Measurements from ENCODE around the gene MPPED2. TPM values are rescaled to one million over a fixed set of nuclear protein-coding genes. Genes with fewer than 3 reads are reported as not detected.

The MPPED2 gene
- polyA plus RNA-seq, 1 donor (not counting 4 experiments of a cell fraction or from before 2014, with no cell fraction given): not detected

DNA sequence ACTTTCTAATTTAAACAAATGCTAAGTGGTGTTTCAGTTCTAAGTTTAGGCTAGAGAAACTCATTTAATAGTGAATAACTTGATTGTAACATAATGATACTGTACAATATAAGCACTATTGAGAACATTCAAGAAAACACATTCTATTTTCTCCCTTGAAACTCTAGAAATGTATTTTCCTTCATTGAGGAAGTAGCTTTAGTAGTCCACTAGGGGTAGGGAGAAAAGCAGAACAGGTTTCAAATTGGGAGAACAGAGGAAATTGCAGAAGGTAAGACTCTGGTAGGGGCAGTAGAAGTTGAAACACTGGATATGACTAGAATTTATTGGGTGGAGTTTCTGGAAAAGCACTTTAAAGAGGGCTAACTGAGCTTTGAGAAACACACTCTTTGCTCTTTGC lies 31.6 kb upstream of the MPPED2 start:
- Histone ChIP-seq H2AFZ (ENCODE audit: control insufficient read depth, low read length) (no peak overlapping the region), H3K4me1 (ENCODE audit: control insufficient read depth, extremely low read depth, insufficient read depth, low read length) (no peaks in the 10 kb centered on the region), H3K4me3 (ENCODE audit: control insufficient read depth in 2 of 3, extremely low read depth in 1 of 3, insufficient read depth in 2 of 3, low read depth in 1 of 3, low read length in 3 of 3) (no peak overlapping the region), H3K9me3 (ENCODE audit: control insufficient read depth, low read depth, low read length) (no peaks in the 10 kb centered on the region), H3K9ac (ENCODE audit: control insufficient read depth, extremely low read depth, insufficient read depth, low read length) (no peak overlapping the region), H3K27ac (ENCODE audit: control insufficient read depth, insufficient read depth, low read length) (no peak overlapping the region), H3K9me1 (ENCODE audit: control insufficient read depth, extremely low read depth, insufficient read depth, low read length) (no peaks in the 10 kb centered on the region), H3K79me2 (ENCODE audit: control insufficient read depth, insufficient read depth, low read length) (no peaks in the 10 kb centered on the region), H4K20me1 (ENCODE audit: control insufficient read depth, extremely low read depth, insufficient read depth, low read length) (no peaks in the 10 kb centered on the region), H3K4me2 (ENCODE audit: control insufficient read depth, extremely low read depth, insufficient read depth, low read depth, low read length) (no peak overlapping the region), H3K36me3 (ENCODE audit: control insufficient read depth in 2 of 2, extremely low read depth in 1 of 2, insufficient read depth in 2 of 2, low read length in 2 of 2) (no peaks in the 10 kb centered on the region), H3K27me3 (ENCODE audit: control insufficient read depth, extremely low read depth, insufficient read depth, low read length) (no peaks in the 10 kb centered on the region)
- no peak for TF ChIP-seq EZH2 (IDR thresholded peaks at IDR 0.05; ENCODE audit: low read length)
- TF ChIP-seq, protein P1, sequence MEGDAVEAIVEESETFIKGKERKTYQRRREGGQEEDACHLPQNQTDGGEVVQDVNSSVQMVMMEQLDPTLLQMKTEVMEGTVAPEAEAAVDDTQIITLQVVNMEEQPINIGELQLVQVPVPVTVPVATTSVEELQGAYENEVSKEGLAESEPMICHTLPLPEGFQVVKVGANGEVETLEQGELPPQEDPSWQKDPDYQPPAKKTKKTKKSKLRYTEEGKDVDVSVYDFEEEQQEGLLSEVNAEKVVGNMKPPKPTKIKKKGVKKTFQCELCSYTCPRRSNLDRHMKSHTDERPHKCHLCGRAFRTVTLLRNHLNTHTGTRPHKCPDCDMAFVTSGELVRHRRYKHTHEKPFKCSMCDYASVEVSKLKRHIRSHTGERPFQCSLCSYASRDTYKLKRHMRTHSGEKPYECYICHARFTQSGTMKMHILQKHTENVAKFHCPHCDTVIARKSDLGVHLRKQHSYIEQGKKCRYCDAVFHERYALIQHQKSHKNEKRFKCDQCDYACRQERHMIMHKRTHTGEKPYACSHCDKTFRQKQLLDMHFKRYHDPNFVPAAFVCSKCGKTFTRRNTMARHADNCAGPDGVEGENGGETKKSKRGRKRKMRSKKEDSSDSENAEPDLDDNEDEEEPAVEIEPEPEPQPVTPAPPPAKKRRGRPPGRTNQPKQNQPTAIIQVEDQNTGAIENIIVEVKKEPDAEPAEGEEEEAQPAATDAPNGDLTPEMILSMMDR (optimal IDR thresholded peaks at IDR 0.05 in 1 of 3, IDR thresholded peaks at IDR 0.05 in 1 of 3, conservative IDR thresholded peaks at IDR 0.05 in 1 of 3; ENCODE audit: extremely low read depth in 1 of 3, insufficient read depth in 2 of 3, low read length in 3 of 3): peak in 1 of 3 experiments; percentile 6
- DNase-seq (ENCODE audit: low read depth, low spot score) (no peak), FAIRE-seq (no peak)
- dilution Hi-C loops (cut with MboI; ENCODE audit: extremely low pct_ligation_motif_present, low sequenced_read_pairs): no loop called here

DNA sequence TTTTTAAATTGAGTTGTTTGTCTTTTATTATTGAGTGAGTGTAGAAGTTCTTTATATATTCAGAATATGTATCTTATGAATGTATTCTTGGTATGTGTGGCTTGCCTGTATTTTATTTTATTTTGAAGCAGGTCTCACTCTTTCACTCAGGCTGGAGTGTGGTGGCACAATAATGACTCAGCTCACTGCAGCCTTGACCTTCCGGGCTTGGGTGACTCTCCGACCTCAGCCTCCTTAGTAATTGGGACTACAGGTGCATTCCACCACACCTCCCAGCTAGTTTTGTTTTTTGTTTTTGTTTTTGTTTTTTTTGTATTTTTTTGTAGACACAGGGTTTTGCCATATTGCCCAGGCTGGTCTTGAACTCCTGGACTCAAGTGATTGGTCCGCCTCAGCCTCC lies 24.5 kb upstream of the MPPED2 start:
- H3K9ac ChIP-seq (ENCODE audit: control insufficient read depth, extremely low read depth, insufficient read depth, low read length): no peak overlapping the region
- no peaks in the 10 kb centered on the region for H3K27me3 ChIP-seq (ENCODE audit: control insufficient read depth, extremely low read depth, insufficient read depth, low read length)
- H3K9me1 ChIP-seq (ENCODE audit: control insufficient read depth, extremely low read depth, insufficient read depth, low read length): no peaks in the 10 kb centered on the region
- no peak overlapping the region for H2AFZ ChIP-seq (ENCODE audit: control insufficient read depth, low read length)
- no peak for TF ChIP-seq EZH2 (IDR thresholded peaks at IDR 0.05; ENCODE audit: low read length)
- TF ChIP-seq, protein P1 (optimal IDR thresholded peaks at IDR 0.05 in 1 of 3, IDR thresholded peaks at IDR 0.05 in 1 of 3, conservative IDR thresholded peaks at IDR 0.05 in 1 of 3; ENCODE audit: extremely low read depth in 1 of 3, insufficient read depth in 2 of 3, low read length in 3 of 3): no peak
- H3K4me2 ChIP-seq (ENCODE audit: control insufficient read depth, extremely low read depth, insufficient read depth, low read depth, low read length): no peak overlapping the region
- dilution Hi-C loops (cut with MboI; ENCODE audit: extremely low pct_ligation_motif_present, low sequenced_read_pairs): no loop called here
- H4K20me1 ChIP-seq (ENCODE audit: control insufficient read depth, extremely low read depth, insufficient read depth, low read length): no peaks in the 10 kb centered on the region
- no peaks in the 10 kb centered on the region for H3K9me3 ChIP-seq (ENCODE audit: control insufficient read depth, low read depth, low read length)
- no peaks in the 10 kb centered on the region for H3K4me1 ChIP-seq (ENCODE audit: control insufficient read depth, extremely low read depth, insufficient read depth, low read length)
- H3K36me3 ChIP-seq (ENCODE audit: control insufficient read depth in 2 of 2, extremely low read depth in 1 of 2, insufficient read depth in 2 of 2, low read length in 2 of 2): no peaks in the 10 kb centered on the region
- no peak overlapping the region for H3K27ac ChIP-seq (ENCODE audit: control insufficient read depth, insufficient read depth, low read length)
- no peak for DNase-seq (ENCODE audit: low read depth, low spot score)
- no peak for FAIRE-seq
- no peak overlapping the region for H3K4me3 ChIP-seq (ENCODE audit: control insufficient read depth in 2 of 3, extremely low read depth in 1 of 3, insufficient read depth in 2 of 3, low read depth in 1 of 3, low read length in 3 of 3)
- H3K79me2 ChIP-seq (ENCODE audit: control insufficient read depth, insufficient read depth, low read length): no peaks in the 10 kb centered on the region

Data from keratinocyte (primary cell).